ENCODE measurements around the gene MCF2L2. TPM values are rescaled to one million over a fixed set of nuclear protein-coding genes. Genes with fewer than 3 reads are reported as not detected.
A peak's percentile ranks its signal among the peaks of the same experiment; 100 is the strongest.

MCF2L2 gene
- total and polyA plus RNA-seq, 2 of the 13 experiments (the other 11 are each of a cell fraction or from before 2014, with no cell fraction given): not detected

GRCh38 chr3:183443395-183444385, 15.3 kb upstream of the MCF2L2 start (continued):
- no peak for TF ChIP-seq SOX6 (IDR thresholded peaks at IDR 0.05)
- peak; percentile 39; the same call in 1 of the 2 replicates for TF ChIP-seq SOX6 (CRISPR knock-in tag; IDR thresholded peaks at IDR 0.05)
- TF ChIP-seq ARID5B (CRISPR knock-in tag; IDR thresholded peaks at IDR 0.05): peak; percentile 33; the same call in 1 of the 2 replicates
- TF ChIP-seq ZKSCAN8 (CRISPR knock-in tag; IDR thresholded peaks at IDR 0.05; ENCODE audit: borderline replicate concordance): no peak
- TF ChIP-seq U2AF1 (optimal IDR thresholded peaks at IDR 0.05; ENCODE audit: low read depth, low read length): no peak
- peak; percentile 23; the same call in 1 of the 2 replicates for TF ChIP-seq TFAP4 (IDR thresholded peaks at IDR 0.05; ENCODE audit: borderline replicate concordance, low read depth)
- no peak for TF ChIP-seq SMARCC2 (IDR thresholded peaks at IDR 0.05)
- peak; percentile 36; the same call in 1 of the 2 replicates for TF ChIP-seq FOSL2 (CRISPR knock-in tag; IDR thresholded peaks at IDR 0.05)
- TF ChIP-seq PAXIP1 (CRISPR knock-in tag; conservative IDR thresholded peaks at IDR 0.05): 0 out of 2 replicates have a peak, but pooled peaks have one; percentile 29
- no peak for TF ChIP-seq CBX2 (IDR thresholded peaks at IDR 0.05; ENCODE audit: low read depth, low read length)
- TF ChIP-seq CBX2 (CRISPR knock-in tag; IDR thresholded peaks at IDR 0.05; ENCODE audit: low read depth): no peak
- no peak for TF ChIP-seq ETV6 (CRISPR knock-in tag; conservative IDR thresholded peaks at IDR 0.05)
- no peak for TF ChIP-seq ZFYVE20 (CRISPR knock-in tag; IDR thresholded peaks at IDR 0.05; ENCODE audit: borderline replicate concordance, low read depth)
- no peak for TF ChIP-seq ZMYM2 (CRISPR knock-in tag; IDR thresholded peaks at IDR 0.05)
- no peak for TF ChIP-seq ZNF619 (CRISPR knock-in tag; IDR thresholded peaks at IDR 0.05)
- no peak for TF ChIP-seq MED1 (CRISPR knock-in tag; IDR thresholded peaks at IDR 0.05)

Data from HepG2 (cell line).